ENCODE data around the gene ATP2B2.

The ATP2B2 gene

DNA sequence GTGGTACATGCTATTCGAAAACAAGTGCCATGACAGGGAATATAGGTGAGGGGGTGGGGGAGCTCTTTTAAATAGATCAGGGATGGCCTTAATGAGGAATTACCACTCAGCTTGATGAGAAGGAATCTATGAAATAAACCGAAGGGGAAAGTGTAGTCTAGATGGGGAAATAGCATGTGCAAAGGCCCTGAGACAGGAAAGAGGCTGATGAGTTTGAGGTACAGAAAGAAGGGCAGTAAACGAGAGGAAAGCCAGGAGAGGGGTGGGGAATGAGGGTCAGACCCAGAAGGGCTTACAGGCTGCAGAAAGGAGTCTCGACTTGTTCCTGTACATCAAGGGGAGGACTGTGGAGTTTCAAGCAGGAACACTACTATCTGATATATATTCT, 12.2 kb downstream of the ATP2B2 start:
- no peak for DNase-seq (ENCODE audit: low read depth in 2 of 2)

DNA sequence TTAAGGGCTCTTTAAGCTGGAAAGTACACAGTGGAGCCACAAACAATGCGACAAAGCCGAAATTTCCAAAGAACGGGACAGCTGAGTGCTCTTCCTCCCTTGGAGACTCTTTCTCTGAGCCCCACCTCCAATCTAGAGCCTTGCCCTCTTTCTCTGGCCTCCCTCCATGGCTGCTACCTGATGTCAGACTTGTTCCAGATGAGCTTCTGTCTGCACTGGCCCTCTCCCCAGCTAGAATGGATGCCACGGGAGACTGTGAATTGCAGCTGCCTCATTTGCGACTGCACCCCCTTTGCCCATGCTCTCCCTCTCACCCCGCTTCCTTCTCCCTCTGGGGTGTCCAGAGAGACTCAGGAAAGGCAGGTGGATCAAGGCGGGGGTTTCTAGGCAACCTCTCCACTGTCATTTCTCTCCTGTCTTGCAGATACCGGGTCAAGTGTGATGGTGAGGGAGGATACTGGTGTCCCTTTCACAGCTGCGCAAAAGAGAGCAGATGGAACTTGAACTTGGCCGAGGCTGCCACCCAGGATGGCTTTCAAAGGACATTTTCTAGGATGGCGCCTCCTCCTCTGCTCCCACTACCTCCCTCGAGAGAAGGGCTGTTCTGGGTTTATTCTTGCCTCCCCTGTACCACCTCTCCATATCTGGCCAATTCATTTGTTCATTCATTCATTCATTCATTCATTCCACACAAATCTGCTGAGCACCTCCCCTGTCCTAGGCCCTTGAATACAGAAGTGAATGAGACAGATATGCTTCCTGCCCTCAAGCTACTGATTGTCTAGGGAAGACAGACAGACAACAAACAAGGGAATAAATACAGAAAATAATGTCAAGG, 12.8 kb downstream of the ATP2B2 start:
- no peak for DNase-seq (ENCODE audit: low read depth in 2 of 2)

DNA sequence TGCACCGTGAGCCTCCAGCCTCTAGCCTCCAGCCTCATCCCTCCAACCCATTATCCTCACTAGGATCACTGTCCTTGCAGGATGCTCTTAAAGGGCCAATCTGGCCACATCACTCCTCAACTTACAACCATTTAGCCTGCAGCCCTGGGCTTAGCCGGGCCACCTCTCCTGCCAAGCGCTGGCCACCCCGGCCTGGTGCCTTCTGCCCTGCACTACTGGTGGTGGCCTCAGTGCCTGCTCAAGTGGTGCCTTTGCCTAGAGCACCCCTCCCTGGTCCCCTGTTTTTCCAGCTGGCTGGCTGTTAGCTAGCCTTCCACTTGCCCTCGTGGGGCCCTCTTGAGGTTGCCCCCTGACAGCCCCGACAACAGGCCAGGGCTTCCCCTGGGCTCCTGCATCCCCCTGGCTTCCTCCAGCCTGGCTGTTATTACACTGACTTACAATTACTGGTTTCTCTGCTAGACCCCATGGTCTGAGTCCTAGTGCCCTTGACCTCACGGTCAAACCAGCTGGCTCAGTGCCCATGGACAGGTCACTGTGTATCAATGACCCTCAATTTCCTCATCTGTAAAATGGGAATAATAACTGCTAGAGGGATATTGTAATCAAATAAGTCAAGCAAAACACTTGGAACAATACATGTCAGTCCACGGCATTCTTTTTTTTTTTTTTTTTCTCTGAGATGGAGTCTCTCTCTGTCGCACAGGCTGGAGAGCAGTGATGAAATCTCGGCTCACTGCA, 15.5 kb downstream of the ATP2B2 start:
- no peak for DNase-seq (ENCODE audit: low read depth in 2 of 2)

DNA sequence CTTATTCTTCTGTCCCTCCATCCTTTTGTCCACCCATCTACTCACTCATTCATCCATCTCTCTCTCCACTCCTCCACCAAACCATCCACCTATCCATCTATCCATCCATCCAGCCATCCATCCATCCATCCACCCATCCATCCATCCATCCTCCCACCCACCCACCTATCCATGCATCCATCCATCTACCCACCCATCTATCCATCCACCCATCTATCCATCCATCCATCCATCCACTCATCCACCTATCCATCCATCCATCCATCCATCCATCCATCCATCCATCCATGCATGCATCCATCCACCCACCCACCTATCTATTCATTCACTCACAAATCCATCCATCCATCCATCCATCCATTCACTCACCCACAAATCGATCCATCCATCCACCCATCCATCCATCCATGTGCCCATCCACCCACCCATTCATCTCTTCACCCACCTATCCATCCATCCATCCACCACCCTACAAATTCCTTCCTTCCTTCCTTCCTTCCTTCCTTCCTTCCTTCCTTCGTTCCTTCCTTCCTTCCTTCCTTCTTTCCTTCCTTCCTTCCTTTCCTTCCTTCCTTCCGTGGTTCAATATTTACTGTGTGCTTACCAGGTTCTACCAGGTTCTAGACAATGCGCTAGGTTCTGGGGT, 17.3 kb downstream of the ATP2B2 start:
- DNase-seq (ENCODE audit: low read depth in 2 of 2): no peak

DNA sequence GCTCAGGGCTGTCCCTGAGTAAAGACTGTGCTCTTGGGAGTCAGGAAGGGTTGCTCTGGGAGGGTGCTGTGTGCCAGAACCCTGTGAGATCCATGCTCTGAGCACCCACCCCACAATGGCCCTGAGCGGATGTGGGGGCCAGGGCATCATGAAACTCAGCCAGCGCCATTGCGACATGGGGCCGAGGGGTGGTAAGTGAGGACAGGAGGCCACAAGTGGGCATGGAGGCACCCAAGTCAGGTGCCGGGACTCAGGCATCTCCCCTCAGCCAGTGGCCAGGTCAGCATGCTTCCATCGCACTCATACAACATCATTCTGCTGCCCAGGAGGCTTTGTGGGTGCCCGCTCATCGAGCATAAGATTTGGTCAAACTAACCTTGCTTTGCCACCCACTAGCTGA, 19.6 kb downstream of the ATP2B2 start:
- no peak for DNase-seq (ENCODE audit: low read depth in 2 of 2)

DNA sequence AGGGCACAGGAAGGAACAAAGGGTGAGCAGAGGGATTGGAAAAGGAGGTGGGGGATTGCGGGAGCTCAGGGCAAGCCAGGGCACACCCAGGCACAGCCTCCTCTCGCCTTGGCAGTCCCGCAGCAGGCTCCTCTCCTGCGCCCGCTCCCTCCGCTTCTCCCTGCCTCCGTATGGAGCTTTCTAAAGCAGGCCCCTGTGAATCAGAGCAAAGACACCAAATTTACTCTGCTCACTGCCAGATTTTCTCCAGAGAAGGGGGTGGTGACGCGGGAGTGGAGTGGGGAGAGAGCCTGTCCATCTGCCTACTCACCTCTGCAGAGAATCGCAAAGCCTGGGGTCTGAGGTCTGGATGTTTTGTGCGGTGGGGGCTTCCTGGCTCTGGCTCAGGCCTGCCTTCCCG, 20.0 kb downstream of the ATP2B2 start:
- DNase-seq (ENCODE audit: low read depth in 2 of 2): no peak

DNA sequence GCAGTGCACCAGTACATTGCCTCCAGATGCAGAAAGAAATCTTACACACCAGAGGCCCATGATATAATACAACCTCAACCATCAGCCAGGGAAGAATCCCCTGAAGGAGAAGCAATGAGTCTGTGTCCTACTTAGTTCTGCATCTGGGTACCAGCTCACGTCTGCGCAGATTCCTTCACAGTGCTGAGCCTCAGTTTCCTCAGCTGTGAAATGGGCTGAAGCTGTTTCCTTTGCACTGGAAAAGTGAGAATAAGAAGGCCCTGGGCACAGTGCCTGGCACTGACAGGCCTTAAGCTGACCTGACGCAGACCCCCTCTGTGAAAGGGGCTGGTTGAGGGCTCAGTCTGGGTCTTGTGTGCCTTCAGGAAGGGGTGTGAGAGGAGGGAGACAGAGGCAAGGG, 20.7 kb downstream of the ATP2B2 start:
- no peak for DNase-seq (ENCODE audit: low read depth in 2 of 2)

DNA sequence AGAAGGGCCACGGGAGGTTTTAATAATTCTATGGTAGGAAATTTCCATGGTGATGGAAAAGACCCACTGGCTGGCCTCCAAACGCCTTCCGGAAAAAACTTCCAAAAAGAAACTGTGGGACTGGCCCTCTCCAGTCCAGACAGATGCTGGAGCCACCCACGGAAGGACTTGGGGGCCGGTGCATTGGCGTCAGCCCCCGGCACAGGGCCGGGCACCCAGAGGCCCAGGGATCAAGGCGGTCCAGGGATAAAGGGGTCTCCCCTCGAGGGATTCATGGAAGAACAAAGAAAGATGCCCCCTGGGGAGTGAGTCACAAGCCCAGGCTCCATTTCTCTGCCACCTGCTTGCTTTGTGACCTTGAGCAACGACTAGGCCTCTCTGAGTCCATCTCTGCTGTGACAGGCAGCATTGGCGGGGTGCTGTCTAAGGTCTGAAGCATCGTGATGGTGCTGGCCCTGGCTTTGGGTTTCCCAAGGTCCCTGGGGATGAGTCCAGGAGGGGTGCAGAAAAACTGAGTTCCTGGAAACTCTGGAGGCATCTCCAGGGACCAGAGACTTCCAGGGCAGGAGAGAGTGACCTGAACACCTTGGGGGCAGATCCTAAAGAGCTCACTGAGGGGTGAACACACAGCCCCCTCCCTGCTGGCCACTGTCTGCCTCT, 21.6 kb downstream of the ATP2B2 start:
- DNase-seq (ENCODE audit: low read depth in 2 of 2): no peak

DNA sequence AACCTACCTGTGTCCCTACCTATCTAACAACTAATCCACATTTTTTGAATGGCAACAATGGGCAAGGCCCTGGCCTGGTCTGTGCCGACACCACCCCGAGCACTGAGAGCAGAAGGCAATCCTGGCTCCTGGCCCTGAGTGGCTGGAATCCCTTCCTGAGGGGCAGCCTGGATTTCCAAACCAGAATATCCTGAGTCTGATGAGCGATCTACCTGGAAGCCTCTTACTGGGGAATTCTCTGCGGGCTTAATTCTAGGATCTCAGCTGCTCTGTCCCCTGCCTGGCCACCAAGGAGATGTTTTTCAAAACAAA, 22.1 kb downstream of the ATP2B2 start:
- no peak for DNase-seq (ENCODE audit: low read depth in 2 of 2)

DNA sequence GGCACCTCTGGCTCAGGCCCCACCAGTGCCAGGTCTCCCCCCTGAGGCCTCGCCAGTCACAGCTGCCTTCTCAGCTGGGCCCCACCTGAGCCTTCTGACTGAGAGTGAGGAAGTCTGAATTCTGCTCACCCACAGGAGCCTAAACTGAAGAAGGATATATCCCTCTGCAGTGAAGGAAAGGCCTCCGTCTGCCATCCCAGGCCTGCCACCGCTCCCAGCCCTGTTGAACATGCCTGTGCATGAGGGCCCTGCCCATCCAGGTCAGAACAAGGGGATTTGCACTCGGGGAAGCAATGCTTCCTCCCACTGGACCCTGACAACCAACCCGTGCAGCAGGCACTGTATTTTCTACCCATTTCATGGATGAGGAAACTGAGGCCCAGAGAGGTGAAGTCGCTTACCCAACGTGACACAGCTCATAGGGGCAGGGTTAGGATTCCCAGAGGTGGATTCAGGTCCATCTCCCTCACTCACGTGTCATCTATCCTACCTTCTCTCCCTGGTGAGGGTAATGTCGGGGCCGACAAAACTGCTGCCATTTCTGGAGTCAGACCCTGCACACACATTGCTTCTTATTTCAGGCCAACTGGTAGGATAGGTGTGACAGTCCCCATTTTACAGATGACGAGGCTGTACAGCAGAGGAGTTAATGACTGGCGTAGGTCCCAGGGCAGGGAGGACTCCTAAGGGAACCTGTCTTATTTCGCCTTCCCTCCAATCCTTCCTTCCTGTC, 22.6 kb downstream of the ATP2B2 start:
- no peak for DNase-seq (ENCODE audit: low read depth in 2 of 2)

DNA sequence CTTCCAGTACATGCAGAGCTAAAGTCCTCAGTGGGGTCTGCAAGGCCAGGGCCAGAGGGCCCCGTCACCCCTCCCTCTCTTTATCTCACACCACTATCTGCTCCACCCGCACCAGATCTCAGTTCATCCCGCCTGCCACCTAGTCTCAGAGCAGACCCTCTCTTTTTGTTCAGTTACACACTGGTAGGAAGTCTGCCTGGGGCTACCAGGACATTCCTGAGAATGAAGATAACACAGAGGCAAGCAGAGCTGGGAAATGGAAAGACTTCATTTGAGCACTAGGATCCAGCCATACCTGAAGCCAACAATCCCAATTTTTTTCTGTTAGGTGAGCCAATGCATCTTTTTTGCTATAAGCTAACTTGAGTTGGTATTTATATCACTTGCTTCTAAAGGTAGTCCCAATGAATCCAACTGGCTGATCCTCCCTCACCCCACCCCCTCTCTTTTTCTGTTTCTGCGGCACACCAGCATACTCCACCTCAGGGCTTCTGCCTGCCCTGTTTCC, 24.5 kb downstream of the ATP2B2 start:
- DNase-seq (ENCODE audit: low read depth in 2 of 2): no peak

DNA sequence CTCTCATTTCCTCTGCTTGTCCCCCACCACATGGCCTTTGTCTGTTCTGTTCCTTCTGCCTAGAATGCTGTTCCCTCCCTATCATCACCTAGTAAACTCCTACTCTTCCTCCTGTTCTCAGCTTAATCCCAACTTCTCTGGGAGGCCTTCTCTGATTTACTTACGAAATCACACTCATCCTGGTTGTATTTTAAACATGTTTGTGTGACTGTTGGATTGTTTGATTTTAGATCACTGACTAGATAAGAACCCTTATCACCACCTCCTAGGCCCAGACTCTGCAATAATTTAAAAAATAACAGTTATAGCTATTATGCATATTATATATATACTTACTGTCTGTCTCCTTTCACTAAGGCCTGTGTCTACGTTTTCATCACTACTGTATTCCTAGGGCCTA, 26.1 kb downstream of the ATP2B2 start:
- DNase-seq (ENCODE audit: low read depth in 2 of 2): no peak

DNA sequence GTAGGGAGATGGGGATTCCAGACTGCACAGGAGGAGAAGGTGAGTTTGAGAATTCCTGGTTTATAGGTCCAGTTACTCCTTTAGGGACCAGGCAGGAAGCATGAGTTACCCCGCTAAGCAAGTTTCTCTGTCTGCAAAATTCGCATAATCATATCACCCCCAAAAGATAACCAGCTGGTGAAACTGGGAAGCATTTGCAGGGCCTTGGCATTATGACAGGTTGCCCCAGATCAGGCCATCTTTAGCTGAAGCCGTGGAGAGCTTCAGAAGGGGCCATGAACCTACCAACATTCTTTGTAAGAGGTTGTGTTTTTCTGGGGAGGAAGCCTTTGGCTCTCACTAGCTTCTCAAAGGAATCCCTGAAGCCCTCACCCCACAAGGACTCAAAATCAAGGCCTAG, 29.4 kb downstream of the ATP2B2 start:
- no peak for DNase-seq (ENCODE audit: low read depth in 2 of 2)

DNA sequence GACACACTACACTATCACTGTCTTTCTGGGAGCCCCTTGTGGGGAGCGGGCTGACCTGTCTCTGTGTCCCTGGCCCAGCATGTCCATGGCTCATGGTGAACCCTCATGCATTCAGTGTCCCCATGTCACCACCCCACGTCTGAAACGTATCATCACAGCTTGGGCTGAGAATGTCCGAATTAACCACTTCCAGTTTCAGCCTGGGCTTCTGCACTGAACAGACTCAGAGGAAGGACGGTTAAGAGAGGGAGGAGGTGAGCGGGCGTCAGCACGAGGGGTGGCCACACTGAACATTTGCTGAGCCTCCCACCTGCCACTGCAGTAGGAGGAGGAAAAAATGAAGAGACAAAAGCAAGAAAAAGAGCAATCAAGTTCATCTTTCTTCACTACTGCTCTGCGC, 30.5 kb downstream of the ATP2B2 start:
- DNase-seq (ENCODE audit: low read depth in 2 of 2): no peak

DNA sequence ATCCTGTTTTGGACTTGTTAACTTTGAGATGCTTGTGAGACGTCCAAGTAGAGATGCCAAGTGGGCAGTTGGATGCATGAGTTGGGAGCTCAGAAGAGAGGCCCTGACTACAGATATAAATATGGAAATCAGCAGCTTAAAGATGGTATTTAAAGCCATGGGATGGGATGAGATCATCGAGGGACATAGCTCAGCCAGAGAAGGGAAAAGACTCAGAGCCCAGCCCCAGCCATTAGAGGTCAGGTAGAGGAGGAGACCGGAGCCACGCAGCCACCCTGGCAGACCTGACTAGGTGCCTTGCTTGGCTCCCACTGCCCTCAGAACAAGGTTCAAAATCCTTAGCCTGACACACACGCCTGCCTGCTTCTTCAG, 31.1 kb downstream of the ATP2B2 start:
- no peak for DNase-seq (ENCODE audit: low read depth in 2 of 2)

DNA sequence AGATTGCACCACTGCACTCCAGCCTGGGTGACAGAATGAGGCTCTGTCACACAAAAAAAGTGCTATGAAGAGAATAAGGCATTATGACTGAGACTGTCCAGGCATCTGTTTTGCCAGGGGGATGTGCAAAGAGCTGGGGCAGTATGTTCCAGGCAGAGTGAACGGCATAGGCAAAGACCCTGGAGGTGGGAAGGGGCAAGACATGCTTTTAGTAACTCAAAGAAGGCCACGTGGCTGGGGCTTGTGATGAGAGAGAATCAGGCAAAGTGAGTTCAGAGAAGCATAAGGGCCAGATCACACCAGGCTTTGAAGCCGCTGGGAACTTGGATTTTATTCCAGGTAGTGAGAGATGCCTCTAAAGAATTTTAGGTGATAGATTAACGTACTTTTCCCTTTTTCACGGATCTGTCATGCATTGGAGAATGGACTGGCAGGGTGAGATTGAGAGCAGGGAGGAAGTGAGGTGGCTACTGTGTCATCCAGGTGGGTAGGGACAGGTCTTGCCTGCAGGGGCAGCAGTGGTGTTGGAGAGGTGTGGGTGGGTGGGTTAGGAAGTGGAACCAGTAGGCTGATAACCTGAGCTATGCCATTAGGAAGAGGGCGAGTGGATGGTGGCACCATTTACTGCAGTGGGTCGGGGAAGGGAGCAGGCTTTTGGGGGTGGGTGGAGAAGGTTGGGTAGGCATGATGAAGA, 31.7 kb downstream of the ATP2B2 start:
- no peak for DNase-seq (ENCODE audit: low read depth in 2 of 2)

DNA sequence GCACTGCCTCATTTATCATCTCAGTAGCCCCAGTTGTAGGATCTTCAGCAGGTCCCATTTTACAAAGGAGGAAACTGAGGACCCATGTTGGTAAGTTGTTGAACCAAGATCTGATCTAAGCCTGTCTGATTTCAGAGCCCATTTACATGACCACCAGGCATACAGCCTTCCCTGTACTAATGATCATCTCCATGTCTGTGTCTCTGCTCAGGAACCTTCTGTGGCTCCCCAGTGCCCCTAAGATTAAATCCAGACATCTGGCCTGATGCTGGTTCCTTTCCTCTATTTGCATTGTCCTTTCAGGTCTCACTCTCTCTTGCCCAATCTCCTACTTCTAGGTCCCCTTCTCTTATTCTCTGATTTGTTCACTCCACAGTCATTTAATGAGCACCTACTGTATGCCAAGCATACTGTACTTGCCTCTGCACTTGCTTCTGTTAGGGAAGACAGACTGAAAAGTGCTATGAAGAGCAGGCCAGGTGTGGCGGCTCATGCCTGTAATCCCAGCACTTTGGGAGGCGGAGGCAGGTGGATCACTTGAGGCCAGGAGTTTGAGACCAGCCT, 32.4 kb downstream of the ATP2B2 start:
- no peak for DNase-seq (ENCODE audit: low read depth in 2 of 2)

DNA sequence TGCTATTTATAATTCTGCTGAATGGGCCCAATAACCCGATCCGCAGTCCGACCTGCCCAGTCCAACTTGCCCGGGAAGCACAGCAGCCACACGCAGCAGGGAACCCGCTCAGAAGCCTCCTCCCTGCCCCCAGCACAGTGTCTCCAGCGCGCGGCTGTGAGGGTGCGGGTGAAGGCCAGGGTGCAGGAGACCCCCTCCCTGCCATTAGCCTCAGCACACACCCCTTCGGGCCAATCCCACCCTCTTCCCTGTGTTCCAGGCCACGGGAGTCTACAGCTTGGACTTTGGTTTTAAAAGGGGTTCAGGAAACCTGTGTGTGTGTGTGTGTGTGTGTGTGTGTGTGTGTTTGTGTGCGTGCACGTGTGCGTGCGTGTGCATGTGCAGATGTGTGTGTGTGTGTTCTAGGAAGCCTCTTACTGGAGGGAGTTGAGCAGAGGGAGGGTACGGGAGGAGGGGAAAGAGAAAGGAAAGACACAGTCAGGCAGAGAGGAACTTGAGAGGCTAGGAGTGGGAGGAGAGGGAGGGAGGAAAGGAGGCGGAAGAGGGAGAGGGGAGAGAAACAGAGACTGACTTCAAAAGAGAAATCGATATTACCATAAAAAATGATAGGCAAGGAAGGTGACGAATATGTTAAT, 34.2 kb downstream of the ATP2B2 start:
- DNase-seq (ENCODE audit: low read depth in 2 of 2): no peak

DNA sequence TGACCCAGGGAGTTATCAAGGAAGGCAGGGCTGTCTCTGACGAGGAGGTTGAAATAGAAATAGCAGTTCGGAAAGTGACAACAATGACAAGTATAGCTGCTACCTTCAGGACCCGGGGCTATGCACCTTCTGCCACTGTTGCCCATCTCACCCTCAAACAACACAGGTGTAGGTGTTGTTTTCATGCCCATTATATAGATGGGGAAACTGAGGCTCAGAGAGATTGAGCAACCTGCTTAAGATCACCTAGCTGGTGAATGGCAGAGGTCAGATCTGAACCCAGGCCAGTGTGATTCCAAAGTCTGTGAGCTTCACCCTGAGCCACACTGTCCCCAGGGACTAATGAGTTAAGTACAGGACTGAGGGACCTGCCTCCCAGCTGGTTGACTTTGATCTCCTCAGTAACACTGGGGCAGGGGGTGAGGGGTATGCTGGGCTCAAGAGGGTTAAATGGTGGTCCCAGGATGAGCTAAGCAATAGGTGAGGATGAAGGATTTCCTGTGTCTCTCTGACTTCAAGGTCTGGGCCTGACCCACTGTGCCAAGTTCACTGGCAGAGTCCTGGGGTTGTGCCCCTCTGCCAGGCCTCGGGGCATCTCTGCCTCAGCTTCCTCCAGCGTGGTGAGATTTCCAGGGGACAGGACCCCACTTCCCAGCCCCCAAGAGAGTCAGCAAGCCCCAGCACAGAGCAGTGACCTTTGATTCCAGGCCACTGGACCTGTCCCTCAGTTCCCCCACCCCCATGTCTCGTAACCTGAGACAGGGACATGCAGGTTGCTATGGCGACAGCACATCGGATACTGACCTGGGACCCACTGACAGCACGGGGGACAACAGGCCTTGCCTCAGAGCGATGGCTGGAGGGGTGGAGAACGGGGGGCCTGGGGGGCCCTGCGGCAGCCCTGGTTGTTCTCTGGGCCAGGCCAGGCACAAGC, 35.0 kb downstream of the ATP2B2 start:
- no peak for DNase-seq (ENCODE audit: low read depth in 2 of 2)

Measured in stimulated activated CD8-positive, alpha-beta memory T cell treated with anti-CD3 and anti-CD28 coated beads, Interleukin-15, amount 100 ng/mL, for 4 hours (primary cell).